Uterus (tissue), 2 donors: ENCODE results near the gene AKR1C8.

Source experiments
- CTCF ChIP-seq, 4 experiments: fragments of 200-600 bp in 2 of 4; fragments of 450-650 bp in 2 of 4; sonication (generic) in 2 of 4; IDR thresholded peaks; one replicate each; pipeline ENCODE4 v1.5.1; 2016 to 2019; ENCODE audit warnings: antibody characterized with exemption in 4 of 4, mild to moderate bottlenecking in 2 of 4, moderate library complexity in 1 of 4
- POLR2A ChIP-seq, 2 donors: fragments of 450-650 bp; IDR thresholded peaks; one replicate each; pipeline ENCODE4 v1.6.1; 2016; ENCODE audit warnings: antibody characterized with exemption in 2 of 2, mild to moderate bottlenecking in 1 of 2, moderate library complexity in 1 of 2

GRCh38 chr10:5157501-5157900 lies 27.4 kb downstream of the AKR1C8 start:
- no peak for TF ChIP-seq CTCF (IDR thresholded peaks at IDR 0.05)
- TF ChIP-seq POLR2A (IDR thresholded peaks at IDR 0.05) = no peak
